Fibroblast of lung (primary cell): ENCODE measurements around the gene REG1A. TPM values are rescaled to one million over a fixed set of nuclear protein-coding genes. Genes with fewer than 3 reads are reported as not detected.

Experiments used
- DNase-seq, 2 donors: peaks; one replicate each; pipeline versions ENCODE4 v3.0.0 to v3.0.0-alpha.2; 2010; ENCODE audit warnings: low read depth in 2 of 2
- H2AFZ ChIP-seq: 2 replicates; pipeline ENCODE4 v1.5.1; 2012; ENCODE audit warnings: low read length, control low read depth, inconsistent platforms
- H3K27ac ChIP-seq: 2 replicates; pipeline ENCODE4 v1.5.1; 2011; ENCODE audit warnings: low read length, control low read depth; ENCODE audit not compliant: insufficient read depth
- H3K27me3 ChIP-seq: 2 replicates; pipeline ENCODE4 v1.5.1; 2011; ENCODE audit warnings: mild to moderate bottlenecking, low read length; ENCODE audit not compliant: control insufficient read depth, insufficient read depth
- H3K36me3 ChIP-seq: 2 replicates; pipeline ENCODE4 v1.5.1; 2011; ENCODE audit warnings: low read length; ENCODE audit not compliant: control insufficient read depth, insufficient read depth
- H3K4me1 ChIP-seq: 2 replicates; pipeline ENCODE4 v1.5.1; 2011; ENCODE audit warnings: low read length; ENCODE audit not compliant: control insufficient read depth, insufficient read depth; ENCODE audit errors: extremely low read depth
- H3K4me2 ChIP-seq: 2 replicates; pipeline ENCODE4 v1.5.1; 2011; ENCODE audit warnings: low read length, control low read depth; ENCODE audit not compliant: insufficient read depth; ENCODE audit errors: extremely low read depth
- H3K4me3 ChIP-seq, 4 experiments: fragments of 200-600 bp in 1 of 4; sonication (generic) in 1 of 4; replicated peaks in 1 of 4; 2 replicates each; pipeline ENCODE4 v1.5.1; 2011 to 2016; ENCODE audit warnings: low read length in 4 of 4, low read depth in 3 of 4, mild to moderate bottlenecking in 3 of 4, control low read depth in 2 of 4, inconsistent platforms in 1 of 4, mixed read lengths in 1 of 4; ENCODE audit not compliant: insufficient read depth in 1 of 4; ENCODE audit errors: control extremely low read depth in 1 of 4
- H3K79me2 ChIP-seq: 2 replicates; pipeline ENCODE4 v1.5.1; 2012; ENCODE audit warnings: mild to moderate bottlenecking, low read length, inconsistent platforms; ENCODE audit not compliant: control insufficient read depth, insufficient read depth
- H3K9ac ChIP-seq: 2 replicates; pipeline ENCODE4 v1.5.1; 2011; ENCODE audit warnings: mild to moderate bottlenecking, low read length, control low read depth; ENCODE audit not compliant: insufficient read depth
- H3K9me3 ChIP-seq: 2 replicates; pipeline ENCODE4 v1.5.1; 2012; ENCODE audit warnings: low read depth, low read length; ENCODE audit not compliant: control insufficient read depth, insufficient read depth
- H4K20me1 ChIP-seq: 2 replicates; pipeline ENCODE4 v1.5.1; 2011; ENCODE audit warnings: low read length; ENCODE audit not compliant: control insufficient read depth, insufficient read depth; ENCODE audit errors: extremely low read depth
- CTCF ChIP-seq, 2 donors: IDR thresholded peaks in 1 of 2; conservative IDR thresholded peaks in 1 of 2; 1 replicate in 1 of 2; 2 replicates in 1 of 2; pipeline ENCODE4 v1.5.1; 2011 to 2012; ENCODE audit warnings: low read length in 2 of 2, control low read depth in 1 of 2, inconsistent platforms in 1 of 2, low read depth in 1 of 2, mild to moderate bottlenecking in 1 of 2
- EZH2 ChIP-seq: IDR thresholded peaks from 2 replicates; pipeline ENCODE4 v1.5.1; 2012; ENCODE audit warnings: low read length, control low read depth, mild to moderate bottlenecking; ENCODE audit errors: missing control alignments
- polyA plus RNA-seq, 2 donors: library from polyadenylated mRNA; depleted of rRNA in 1 of 2; stranded (reverse) in 1 of 2; unstranded in 1 of 2; fragments of >200 nt; gene quantifications; 2 replicates each; pipeline ENCODE4 v1.2.1, GENCODE V29; 2011 to 2012; ENCODE audit warnings: missing spikeins in 1 of 2
- total RNA-seq: library from RNA; depleted of rRNA; stranded (reverse); fragments of >200 nt; gene quantifications from 2 replicates; pipeline ENCODE4 v1.2.1, GENCODE V29; 2014

REG1A gene
- total and polyA plus RNA-seq, 2 donors (not counting 1 experiment from before 2014, with no cell fraction given), result not detected

DNA sequence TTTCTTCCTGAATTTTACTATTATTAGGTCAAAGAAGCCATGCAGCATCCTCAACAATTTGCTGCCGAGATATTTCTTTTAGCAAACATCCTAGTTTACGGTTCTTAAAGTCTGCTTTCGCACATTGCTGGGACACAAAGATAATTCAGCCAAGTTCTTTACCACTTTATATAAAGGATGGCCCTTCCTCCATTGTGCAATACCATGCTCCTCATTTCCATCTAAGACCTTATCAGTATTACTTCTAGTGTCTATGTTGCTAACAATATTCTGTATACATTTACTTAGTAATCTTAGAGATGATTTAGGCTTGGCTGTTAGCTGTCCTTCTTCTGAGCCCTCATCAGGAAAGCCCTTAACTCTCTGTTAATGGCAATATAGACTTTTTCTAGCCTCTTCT lies 8.0 kb upstream of the REG1A start:
- H3K4me3 ChIP-seq, result no peak overlapping the region
- no peaks in the 10 kb centered on the region for H3K79me2 ChIP-seq
- TF ChIP-seq CTCF (conservative IDR thresholded peaks at IDR 0.05 in 1 of 2, IDR thresholded peaks at IDR 0.05 in 1 of 2; ENCODE audit: low read depth in 1 of 2, low read length in 2 of 2), result no peak
- no peak for TF ChIP-seq EZH2
- no peak for DNase-seq
- H4K20me1 ChIP-seq, result no peaks in the 10 kb centered on the region
- H3K9ac ChIP-seq, result no peak overlapping the region
- no peaks in the 10 kb centered on the region for H3K9me3 ChIP-seq
- no peak overlapping the region for H3K27ac ChIP-seq
- no peak overlapping the region for H2AFZ ChIP-seq
- no peaks in the 10 kb centered on the region for H3K36me3 ChIP-seq
- H3K4me2 ChIP-seq, result no peak overlapping the region
- no peaks in the 10 kb centered on the region for H3K27me3 ChIP-seq
- no peaks in the 10 kb centered on the region for H3K4me1 ChIP-seq

DNA sequence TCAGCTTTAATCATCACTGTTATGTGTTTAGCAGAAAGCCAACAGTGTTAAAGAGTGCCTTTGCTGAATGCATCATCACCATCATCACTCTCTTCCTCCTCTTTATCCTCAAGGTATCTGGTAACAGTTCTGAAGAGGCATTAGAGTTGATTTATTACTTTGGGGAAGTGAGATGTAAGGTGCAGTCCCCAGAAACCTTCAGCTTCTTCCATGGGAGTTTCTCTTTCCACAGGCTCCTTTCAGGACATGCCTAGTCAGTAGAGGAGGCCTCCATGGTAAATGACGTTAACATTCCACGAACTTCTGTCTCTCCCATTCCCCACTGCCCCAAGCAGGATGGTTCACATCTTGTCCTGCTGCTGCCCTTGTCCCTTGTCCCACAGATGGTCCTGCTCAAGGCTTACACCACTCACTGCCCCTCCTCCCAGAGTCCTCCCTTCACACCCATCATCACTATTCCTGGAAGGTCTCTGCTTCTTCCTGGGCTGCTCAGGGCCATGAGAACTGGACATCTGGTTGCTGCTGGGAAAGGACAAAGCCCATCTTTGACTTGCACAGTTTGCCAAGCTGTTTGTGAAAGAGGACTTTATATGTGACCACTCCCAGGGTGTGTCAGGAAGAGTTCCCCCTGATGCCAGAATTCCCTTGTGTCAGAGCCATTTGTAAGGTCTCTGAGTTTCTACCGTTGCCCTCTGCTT lies 5.3 kb upstream of the REG1A start:
- no peaks in the 10 kb centered on the region for H3K36me3 ChIP-seq
- no peaks in the 10 kb centered on the region for H4K20me1 ChIP-seq
- H3K9ac ChIP-seq, result no peak overlapping the region
- DNase-seq, result no peak
- H3K9me3 ChIP-seq, result no peaks in the 10 kb centered on the region
- H3K79me2 ChIP-seq, result no peaks in the 10 kb centered on the region
- H3K27ac ChIP-seq, result no peak overlapping the region
- TF ChIP-seq CTCF (conservative IDR thresholded peaks at IDR 0.05 in 1 of 2, IDR thresholded peaks at IDR 0.05 in 1 of 2; ENCODE audit: low read depth in 1 of 2, low read length in 2 of 2) (no peak), EZH2 (no peak)
- H3K27me3 ChIP-seq, result no peaks in the 10 kb centered on the region
- H2AFZ ChIP-seq, result no peak overlapping the region
- no peak overlapping the region for H3K4me3 ChIP-seq
- H3K4me2 ChIP-seq, result no peak overlapping the region
- H3K4me1 ChIP-seq, result no peaks in the 10 kb centered on the region

- H3K27me3 ChIP-seq, result no peaks in the 10 kb centered on the region
- no peak overlapping the region for H3K9ac ChIP-seq
- no peak for TF ChIP-seq EZH2
- no peak overlapping the region for H3K4me2 ChIP-seq
- H3K36me3 ChIP-seq, result no peaks in the 10 kb centered on the region
- no peak overlapping the region for H3K27ac ChIP-seq
- H3K4me3 ChIP-seq, result no peak overlapping the region
- no peaks in the 10 kb centered on the region for H3K79me2 ChIP-seq
- no peaks in the 10 kb centered on the region for H4K20me1 ChIP-seq
- no peak for DNase-seq
- no peaks in the 10 kb centered on the region for H3K4me1 ChIP-seq
- H2AFZ ChIP-seq, result no peak overlapping the region
- H3K9me3 ChIP-seq, result no peaks in the 10 kb centered on the region
Measured at GRCh38 chr2:79116997-79117928, 3.0 kb upstream of the REG1A start.
